Tibial nerve (tissue), 3 donors: Measurements from ENCODE around the gene PCDHGA11.

Experiments
- CTCF ChIP-seq, 5 experiments: fragments of 200-600 bp in 3 of 5; fragments of 450-650 bp in 2 of 5; sonication (generic) in 3 of 5; IDR thresholded peaks; one replicate each; pipeline ENCODE4 v1.5.1; 2016 to 2019; ENCODE audit warnings: antibody characterized with exemption in 5 of 5, mild to moderate bottlenecking in 3 of 5, moderate library complexity in 2 of 5
- POLR2A ChIP-seq, 2 donors: fragments of 450-650 bp; IDR thresholded peaks; one replicate each; pipeline ENCODE4 v1.6.1; 2017; ENCODE audit warnings: antibody characterized with exemption in 2 of 2, mild to moderate bottlenecking in 2 of 2, moderate library complexity in 2 of 2

GRCh38 chr5:141383345-141383744 is 37.5 kb upstream of the PCDHGA11 start:
- no peak for TF ChIP-seq CTCF (IDR thresholded peaks at IDR 0.05)
- TF ChIP-seq POLR2A (IDR thresholded peaks at IDR 0.05), result no peak
